Kidney (tissue), 14 donors: ENCODE data around the gene A3GALT2. TPM values are rescaled to one million over a fixed set of nuclear protein-coding genes. Genes with fewer than 3 reads are reported as not detected.
A peak's percentile ranks its signal among the peaks of the same experiment; 100 is the strongest.

Source experiments
- DNase-seq, 5 donors: peaks; one replicate each; pipeline ENCODE4 v3.0.0-alpha.2; 2013 to 2020
- FAIRE-seq: peaks from 2 replicates; lab custom pipeline; 2012; peaks lifted over from hg19 to GRCh38; lab: Jason Lieb, UNC
- H3K27ac ChIP-seq, 2 donors: one replicate each; pipeline ENCODE4 v1.7.0; 2013; ENCODE audit warnings: low read depth in 2 of 2, low read length in 2 of 2, inconsistent platforms in 1 of 2
- H3K27me3 ChIP-seq: one replicate; pipeline ENCODE4 v1.7.1; 2013; ENCODE audit warnings: low read length, inconsistent platforms; ENCODE audit not compliant: control insufficient read depth, insufficient read depth
- H3K36me3 ChIP-seq, 3 donors: one replicate each; pipeline versions ENCODE4 v1.7.0 to v1.7.1; 2013; ENCODE audit warnings: low read length in 3 of 3, control low read depth in 1 of 3, inconsistent platforms in 1 of 3; ENCODE audit not compliant: insufficient read depth in 3 of 3, control insufficient read depth in 2 of 3
- H3K4me1 ChIP-seq, 3 donors: one replicate each; pipeline versions ENCODE4 v1.7.0 to v1.7.1; 2013; ENCODE audit warnings: low read length in 3 of 3, inconsistent platforms in 1 of 3, low read depth in 1 of 3; ENCODE audit not compliant: control insufficient read depth in 2 of 3, insufficient read depth in 2 of 3
- H3K4me3 ChIP-seq, 3 donors: one replicate each; pipeline versions ENCODE4 v1.7.0 to v1.8.1; 2013; ENCODE audit warnings: low read length in 3 of 3, control low read depth in 1 of 3, inconsistent platforms in 1 of 3
- H3K9ac ChIP-seq, 3 donors: one replicate each; pipeline versions ENCODE4 v1.7.0 to v1.7.1; 2013; ENCODE audit warnings: low read length in 3 of 3, control low read depth in 1 of 3, inconsistent platforms in 1 of 3
- H3K9me3 ChIP-seq, 3 donors: one replicate each; pipeline versions ENCODE4 v1.7.0 to v1.7.1; 2013; ENCODE audit warnings: low read length in 3 of 3, control low read depth in 1 of 3, inconsistent platforms in 1 of 3; ENCODE audit not compliant: control insufficient read depth in 2 of 3, insufficient read depth in 1 of 3
- intact Hi-C: fragments of 100-400 bp; cut with DNase I; formaldehyde crosslinking; loops from one replicate; pipeline ENCODE4 v1.11.1; 2022
- polyA plus RNA-seq: library from polyadenylated mRNA; stranded (reverse); fragments of 350-450 nt; fragmentation: Illumina TruSeq; extraction: RNeasy Lipid Tissue Mini Kit (QIAGEN cat#74804); gene quantifications from one replicate; pipeline ENCODE4 v1.2.3, GENCODE V29; 2014; ENCODE audit warnings: low read depth, low replicate concordance; ENCODE audit not compliant: insufficient read depth
- total RNA-seq: library from RNA; stranded (reverse); fragmentation: NEBNext Ultra II Directional; extraction: Animal tissue kit (Norgen Biotek cat#: 25700); gene quantifications from one replicate; pipeline ENCODE4 v1.2.1, GENCODE V29; 2021
- TF ChIP-seq, protein P1 (sequence below): IDR thresholded peaks from 3 replicates; pipeline ENCODE4 v1.5.1; 2012; ENCODE audit warnings: mild to moderate bottlenecking, moderate library complexity, borderline replicate concordance; ENCODE audit not compliant: insufficient read depth; ENCODE audit errors: extremely low read depth
- donor health status: control.
- donor health status: control.
- donor health status: control.
- donor health status: control.
- donor health status: control.
- donor health status: DM: yes; HTN: yes; CAD: no.
- donor health status: Normal renal cell carcinoma (clear cell type).

Gene A3GALT2
- total and polyA plus RNA-seq, 2 donors from 2014 or later, result not detected

DNA sequence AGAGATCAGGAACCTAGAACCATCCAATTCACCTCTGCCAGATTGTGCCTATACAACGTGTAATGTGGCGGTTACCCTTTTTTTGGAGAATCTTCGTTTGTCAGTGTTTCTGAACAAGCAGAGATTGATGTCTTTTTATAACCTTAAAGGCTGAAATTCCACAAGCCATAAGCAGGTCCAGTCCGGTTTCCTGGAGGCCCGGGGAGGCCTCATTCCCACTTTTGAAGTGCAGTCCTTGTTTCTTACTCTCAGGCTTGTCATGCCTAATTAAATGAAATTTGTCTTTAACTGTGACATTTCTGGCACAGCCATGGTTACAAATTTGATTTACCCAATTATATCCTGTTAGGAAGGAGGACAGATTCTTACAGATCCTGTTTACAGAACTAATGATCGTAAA, 36.8 kb downstream of the A3GALT2 start:
- TF ChIP-seq, protein P1, sequence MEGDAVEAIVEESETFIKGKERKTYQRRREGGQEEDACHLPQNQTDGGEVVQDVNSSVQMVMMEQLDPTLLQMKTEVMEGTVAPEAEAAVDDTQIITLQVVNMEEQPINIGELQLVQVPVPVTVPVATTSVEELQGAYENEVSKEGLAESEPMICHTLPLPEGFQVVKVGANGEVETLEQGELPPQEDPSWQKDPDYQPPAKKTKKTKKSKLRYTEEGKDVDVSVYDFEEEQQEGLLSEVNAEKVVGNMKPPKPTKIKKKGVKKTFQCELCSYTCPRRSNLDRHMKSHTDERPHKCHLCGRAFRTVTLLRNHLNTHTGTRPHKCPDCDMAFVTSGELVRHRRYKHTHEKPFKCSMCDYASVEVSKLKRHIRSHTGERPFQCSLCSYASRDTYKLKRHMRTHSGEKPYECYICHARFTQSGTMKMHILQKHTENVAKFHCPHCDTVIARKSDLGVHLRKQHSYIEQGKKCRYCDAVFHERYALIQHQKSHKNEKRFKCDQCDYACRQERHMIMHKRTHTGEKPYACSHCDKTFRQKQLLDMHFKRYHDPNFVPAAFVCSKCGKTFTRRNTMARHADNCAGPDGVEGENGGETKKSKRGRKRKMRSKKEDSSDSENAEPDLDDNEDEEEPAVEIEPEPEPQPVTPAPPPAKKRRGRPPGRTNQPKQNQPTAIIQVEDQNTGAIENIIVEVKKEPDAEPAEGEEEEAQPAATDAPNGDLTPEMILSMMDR, result no peak
- H3K4me1 ChIP-seq, result peaks cover 0 to 11% (median 11%) of the 10 kb centered on the region in 3 donors
- no peaks in the 10 kb centered on the region for H3K27me3 ChIP-seq
- FAIRE-seq (no peak), DNase-seq (peak in 1 of 5 donors; percentile 41)
- no peak overlapping the region for H3K4me3 ChIP-seq
- no peak overlapping the region for H3K9ac ChIP-seq
- no peaks in the 10 kb centered on the region for H3K9me3 ChIP-seq
- no peak overlapping the region for H3K27ac ChIP-seq
- intact Hi-C loops, result loop anchor here (10.0 kb wide), 2 partner anchors 159 to 181 kb away; no protein-coding TSS in a partner anchor
- peaks cover 13 to 45% (median 14%) of the 10 kb centered on the region in 3 donors for H3K36me3 ChIP-seq

DNA sequence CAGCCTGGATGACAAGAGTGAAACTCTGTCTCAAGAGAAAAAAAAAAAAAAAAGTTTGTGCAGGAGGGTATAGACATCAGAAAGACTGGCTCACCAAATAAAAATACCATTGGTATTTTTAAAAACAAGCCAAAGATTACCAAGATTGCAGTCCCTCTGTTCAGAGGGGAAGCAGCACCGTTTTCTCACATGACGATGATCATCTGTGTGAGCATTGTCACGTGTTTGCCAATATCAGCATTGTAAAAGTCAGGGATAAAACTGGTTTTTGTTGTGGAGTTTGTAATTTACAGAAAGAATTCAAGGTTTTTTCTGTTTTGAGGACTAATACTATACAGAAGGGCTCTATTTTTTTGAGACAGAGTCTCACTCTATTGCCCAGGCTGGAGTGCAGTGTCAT, 38.1 kb downstream of the A3GALT2 start:
- intact Hi-C loops, result loop anchor here (10.0 kb wide), 2 partner anchors 158 to 182 kb away; no protein-coding TSS in a partner anchor
- Histone ChIP-seq H3K9me3 (no peaks in the 10 kb centered on the region), H3K27me3 (no peaks in the 10 kb centered on the region), H3K36me3 (peaks cover 14 to 45% (median 15%) of the 10 kb centered on the region in 3 donors), H3K4me1 (peaks cover 0 to 11% (median 10%) of the 10 kb centered on the region in 3 donors), H3K4me3 (no peak overlapping the region), H3K9ac (no peak overlapping the region), H3K27ac (no peak overlapping the region)
- DNase-seq (no peak), FAIRE-seq (no peak)
- TF ChIP-seq, protein P1, result no peak

GRCh38 chr1:33281554-33282303, 39.2 kb downstream of the A3GALT2 start:
- no peaks in the 10 kb centered on the region for H3K9me3 ChIP-seq
- no peak overlapping the region for H3K9ac ChIP-seq
- FAIRE-seq (no peak), DNase-seq (no peak)
- peaks cover 0 to 6% (median 3%) of the 10 kb centered on the region in 3 donors for H3K4me1 ChIP-seq
- peaks cover 12 to 47% (median 19%) of the 10 kb centered on the region in 3 donors for H3K36me3 ChIP-seq
- no peak overlapping the region for H3K4me3 ChIP-seq
- H3K27ac ChIP-seq, result no peak overlapping the region
- H3K27me3 ChIP-seq, result no peaks in the 10 kb centered on the region
- intact Hi-C loops, result loop anchor here (10.0 kb wide), 2 partner anchors 157 to 183 kb away; no protein-coding TSS in a partner anchor
- TF ChIP-seq, protein P1, result no peak
